A549 (cell line): ENCODE measurements around the gene EGFLAM.

Source experiments
- POLR2A ChIP-seq: IDR thresholded peaks from 2 replicates; pipeline ENCODE4 v1.6.1; 2012; ENCODE audit warnings: mild to moderate bottlenecking, low read length
- ZNF302 ChIP-seq: fragments of 250-450 bp; sonication (Bioruptor Pico); IDR thresholded peaks from 2 replicates; pipeline ENCODE4 v1.9.0; 2021; ENCODE audit warnings: inconsistent platforms, mild to moderate bottlenecking, moderate library complexity
- TF ChIP-seq, protein P1 (sequence below): fragments of >200 bp; sonication (Bioruptor Twin); formaldehyde crosslinking; IDR thresholded peaks from 3 replicates; pipeline ENCODE4 v1.5.1; 2016
- TF ChIP-seq, protein P2 (sequence below): fragments of 200-600 bp; sonication (generic); IDR thresholded peaks from 2 replicates; pipeline ENCODE4 v1.6.1; 2016; ENCODE audit warnings: antibody characterized with exemption, mild to moderate bottlenecking, moderate library complexity

DNA sequence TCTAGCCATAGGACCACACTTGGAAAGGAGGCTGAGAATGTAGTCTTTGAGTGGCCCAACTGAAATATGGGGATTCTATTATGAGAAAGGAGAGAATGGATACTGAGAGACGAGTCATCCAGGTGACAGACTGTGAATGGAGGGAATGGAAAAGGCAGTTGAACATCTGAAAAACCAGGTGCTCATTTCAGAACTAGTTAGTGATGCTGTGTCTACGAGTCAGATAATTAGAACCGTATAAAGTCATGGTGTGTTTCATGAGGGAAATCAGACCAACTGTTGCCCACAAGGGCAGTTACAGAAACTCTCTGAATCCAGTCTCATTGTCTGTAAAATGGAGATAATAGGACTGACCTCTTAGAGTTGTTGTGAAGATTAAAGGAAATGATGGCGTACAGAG is 86.5 kb downstream of the EGFLAM start:
- TF ChIP-seq, protein P1, sequence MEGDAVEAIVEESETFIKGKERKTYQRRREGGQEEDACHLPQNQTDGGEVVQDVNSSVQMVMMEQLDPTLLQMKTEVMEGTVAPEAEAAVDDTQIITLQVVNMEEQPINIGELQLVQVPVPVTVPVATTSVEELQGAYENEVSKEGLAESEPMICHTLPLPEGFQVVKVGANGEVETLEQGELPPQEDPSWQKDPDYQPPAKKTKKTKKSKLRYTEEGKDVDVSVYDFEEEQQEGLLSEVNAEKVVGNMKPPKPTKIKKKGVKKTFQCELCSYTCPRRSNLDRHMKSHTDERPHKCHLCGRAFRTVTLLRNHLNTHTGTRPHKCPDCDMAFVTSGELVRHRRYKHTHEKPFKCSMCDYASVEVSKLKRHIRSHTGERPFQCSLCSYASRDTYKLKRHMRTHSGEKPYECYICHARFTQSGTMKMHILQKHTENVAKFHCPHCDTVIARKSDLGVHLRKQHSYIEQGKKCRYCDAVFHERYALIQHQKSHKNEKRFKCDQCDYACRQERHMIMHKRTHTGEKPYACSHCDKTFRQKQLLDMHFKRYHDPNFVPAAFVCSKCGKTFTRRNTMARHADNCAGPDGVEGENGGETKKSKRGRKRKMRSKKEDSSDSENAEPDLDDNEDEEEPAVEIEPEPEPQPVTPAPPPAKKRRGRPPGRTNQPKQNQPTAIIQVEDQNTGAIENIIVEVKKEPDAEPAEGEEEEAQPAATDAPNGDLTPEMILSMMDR, result no peak
- TF ChIP-seq POLR2A (no peak), ZNF302 (CRISPR knock-in tag) (no peak)
- TF ChIP-seq, protein P2, sequence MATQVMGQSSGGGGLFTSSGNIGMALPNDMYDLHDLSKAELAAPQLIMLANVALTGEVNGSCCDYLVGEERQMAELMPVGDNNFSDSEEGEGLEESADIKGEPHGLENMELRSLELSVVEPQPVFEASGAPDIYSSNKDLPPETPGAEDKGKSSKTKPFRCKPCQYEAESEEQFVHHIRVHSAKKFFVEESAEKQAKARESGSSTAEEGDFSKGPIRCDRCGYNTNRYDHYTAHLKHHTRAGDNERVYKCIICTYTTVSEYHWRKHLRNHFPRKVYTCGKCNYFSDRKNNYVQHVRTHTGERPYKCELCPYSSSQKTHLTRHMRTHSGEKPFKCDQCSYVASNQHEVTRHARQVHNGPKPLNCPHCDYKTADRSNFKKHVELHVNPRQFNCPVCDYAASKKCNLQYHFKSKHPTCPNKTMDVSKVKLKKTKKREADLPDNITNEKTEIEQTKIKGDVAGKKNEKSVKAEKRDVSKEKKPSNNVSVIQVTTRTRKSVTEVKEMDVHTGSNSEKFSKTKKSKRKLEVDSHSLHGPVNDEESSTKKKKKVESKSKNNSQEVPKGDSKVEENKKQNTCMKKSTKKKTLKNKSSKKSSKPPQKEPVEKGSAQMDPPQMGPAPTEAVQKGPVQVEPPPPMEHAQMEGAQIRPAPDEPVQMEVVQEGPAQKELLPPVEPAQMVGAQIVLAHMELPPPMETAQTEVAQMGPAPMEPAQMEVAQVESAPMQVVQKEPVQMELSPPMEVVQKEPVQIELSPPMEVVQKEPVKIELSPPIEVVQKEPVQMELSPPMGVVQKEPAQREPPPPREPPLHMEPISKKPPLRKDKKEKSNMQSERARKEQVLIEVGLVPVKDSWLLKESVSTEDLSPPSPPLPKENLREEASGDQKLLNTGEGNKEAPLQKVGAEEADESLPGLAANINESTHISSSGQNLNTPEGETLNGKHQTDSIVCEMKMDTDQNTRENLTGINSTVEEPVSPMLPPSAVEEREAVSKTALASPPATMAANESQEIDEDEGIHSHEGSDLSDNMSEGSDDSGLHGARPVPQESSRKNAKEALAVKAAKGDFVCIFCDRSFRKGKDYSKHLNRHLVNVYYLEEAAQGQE, result no peak
